Renal pelvis (tissue), 4 donors: ENCODE measurements around the gene ATXN3. TPM values are rescaled to one million over a fixed set of nuclear protein-coding genes. Genes with fewer than 3 reads are reported as not detected.
"Not testable (repeated sequence)": the region's sequence is repeated elsewhere in the genome, so short reads cannot be mapped to it uniquely, and the experiment has no call there.

ENCODE experiments used
- DNase-seq: peaks from one replicate; pipeline ENCODE4 v3.0.0-alpha.2; 2013
- polyA plus RNA-seq, 3 donors: library from polyadenylated mRNA; unstranded; fragments of 120-200 nt; gene quantifications; one replicate each; pipeline ENCODE4 v1.2.1, GENCODE V29; 2013; ENCODE audit not compliant: insufficient read length in 3 of 3

The ATXN3 gene
- polyA plus RNA-seq, 3 donors, result 22.1 to 37.7 (median 36.9) TPM

- no peak for DNase-seq
Observed at GRCh38 chr14:92103363-92103989, 2.9 kb downstream of the ATXN3 start.

- DNase-seq, result no peak
Observed at GRCh38 chr14:92099802-92100201, 6.6 kb downstream of the ATXN3 start.

- DNase-seq, result no peak
Observed at GRCh38 chr14:92093320-92093719, 13.1 kb downstream of the ATXN3 start.

GRCh38 chr14:92088494-92088893 lies 17.9 kb downstream of the ATXN3 start:
- no peak for DNase-seq

GRCh38 chr14:92074555-92074954 lies 31.8 kb downstream of the ATXN3 start:
- no peak for DNase-seq

- DNase-seq, result no peak
Observed at GRCh38 chr14:92058006-92058917, 48.1 kb downstream of the ATXN3 start.

- no peak for DNase-seq
Observed at GRCh38 chr14:92049781-92050180, 56.6 kb downstream of the ATXN3 start.

- not testable (repeated sequence) for DNase-seq
Observed at GRCh38 chr14:92049221-92049620, 57.2 kb downstream of the ATXN3 start.

GRCh38 chr14:92045904-92046303 lies 60.5 kb downstream of the ATXN3 start:
- DNase-seq, result not testable (repeated sequence)

GRCh38 chr14:92041766-92042165 lies 64.6 kb downstream of the ATXN3 start:
- not testable (repeated sequence) for DNase-seq

GRCh38 chr14:92041203-92041602 lies 65.2 kb downstream of the ATXN3 start:
- DNase-seq, result no peak

GRCh38 chr14:92040431-92041051 lies 65.8 kb downstream of the ATXN3 start:
- peak; percentile 24 for DNase-seq

- peak; percentile 94 for DNase-seq
Observed at GRCh38 chr14:92039719-92040430, 66.5 kb downstream of the ATXN3 start, which contains the start of gene TRIP11. Gene TRIP11 (minus strand): TSS chr14:92040059. CDS start chr14:92039685, 374 bp downstream.

- DNase-seq, result peak; percentile 78
Observed at GRCh38 chr14:92039063-92039718, 67.2 kb downstream of the ATXN3 start.

GRCh38 chr14:92037989-92038388 lies 68.4 kb downstream of the ATXN3 start:
- DNase-seq, result no peak

GRCh38 chr14:92035890-92036289 lies 70.5 kb downstream of the ATXN3 start:
- no peak for DNase-seq

- DNase-seq, result no peak
Observed at GRCh38 chr14:92033906-92034687, 72.3 kb downstream of the ATXN3 start.

GRCh38 chr14:92033433-92033832 lies 72.9 kb downstream of the ATXN3 start:
- no peak for DNase-seq

GRCh38 chr14:92026548-92027190 lies 79.7 kb downstream of the ATXN3 start:
- no peak for DNase-seq

- no peak for DNase-seq
Observed at GRCh38 chr14:92022036-92022435, 84.3 kb downstream of the ATXN3 start.
